ENCODE measurements around the gene PALM3. TPM values are rescaled to one million over a fixed set of nuclear protein-coding genes. Genes with fewer than 3 reads are reported as not detected.

PALM3 gene
- total RNA-seq, 1 experiment from 2014 or later = 0.54 TPM

DNA sequence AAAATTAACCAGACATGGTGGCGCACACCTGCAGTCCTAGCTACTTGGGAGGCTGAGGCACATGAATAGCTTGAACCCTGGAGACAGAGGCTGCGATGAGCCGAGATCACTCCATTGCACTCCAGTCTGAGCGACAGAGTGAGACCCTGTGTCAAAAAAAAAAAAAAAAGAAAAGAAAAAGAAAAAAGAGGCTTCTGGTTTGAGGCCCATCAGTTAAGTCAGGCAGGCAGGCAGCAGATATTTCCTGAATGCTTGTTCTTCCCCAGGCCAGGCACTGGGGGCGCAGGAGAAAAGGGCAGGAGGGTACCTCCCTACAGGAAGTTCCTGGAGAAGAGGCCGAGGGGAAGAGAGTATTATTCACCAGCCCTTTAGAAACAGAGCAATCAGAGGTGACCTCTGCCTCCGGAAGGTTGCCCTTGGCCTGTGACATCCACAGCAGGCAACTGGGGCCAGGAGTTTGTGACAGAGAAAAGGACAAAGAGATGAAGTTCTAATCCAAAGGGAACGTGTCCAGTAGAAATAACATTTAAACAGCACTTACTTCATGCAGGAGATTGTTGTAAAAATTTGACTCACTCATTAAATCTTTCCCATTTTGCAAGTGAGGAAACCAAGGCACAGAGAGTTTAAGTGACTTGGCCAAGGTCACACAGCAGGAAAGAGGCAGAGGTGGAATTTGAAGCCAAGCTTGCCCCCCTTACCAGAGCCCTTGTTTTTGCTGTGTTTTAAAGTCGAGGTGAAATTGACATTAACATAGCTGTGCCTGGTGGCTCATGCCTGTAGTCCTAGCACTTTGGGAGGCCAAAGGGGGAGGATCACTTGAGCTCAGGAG is 38.3 kb downstream of the PALM3 start:
- intact Hi-C loops (cut with micrococcal nuclease; ENCODE audit: unreplicated experiment) = no loop called here
- TF ChIP-seq, protein P1, sequence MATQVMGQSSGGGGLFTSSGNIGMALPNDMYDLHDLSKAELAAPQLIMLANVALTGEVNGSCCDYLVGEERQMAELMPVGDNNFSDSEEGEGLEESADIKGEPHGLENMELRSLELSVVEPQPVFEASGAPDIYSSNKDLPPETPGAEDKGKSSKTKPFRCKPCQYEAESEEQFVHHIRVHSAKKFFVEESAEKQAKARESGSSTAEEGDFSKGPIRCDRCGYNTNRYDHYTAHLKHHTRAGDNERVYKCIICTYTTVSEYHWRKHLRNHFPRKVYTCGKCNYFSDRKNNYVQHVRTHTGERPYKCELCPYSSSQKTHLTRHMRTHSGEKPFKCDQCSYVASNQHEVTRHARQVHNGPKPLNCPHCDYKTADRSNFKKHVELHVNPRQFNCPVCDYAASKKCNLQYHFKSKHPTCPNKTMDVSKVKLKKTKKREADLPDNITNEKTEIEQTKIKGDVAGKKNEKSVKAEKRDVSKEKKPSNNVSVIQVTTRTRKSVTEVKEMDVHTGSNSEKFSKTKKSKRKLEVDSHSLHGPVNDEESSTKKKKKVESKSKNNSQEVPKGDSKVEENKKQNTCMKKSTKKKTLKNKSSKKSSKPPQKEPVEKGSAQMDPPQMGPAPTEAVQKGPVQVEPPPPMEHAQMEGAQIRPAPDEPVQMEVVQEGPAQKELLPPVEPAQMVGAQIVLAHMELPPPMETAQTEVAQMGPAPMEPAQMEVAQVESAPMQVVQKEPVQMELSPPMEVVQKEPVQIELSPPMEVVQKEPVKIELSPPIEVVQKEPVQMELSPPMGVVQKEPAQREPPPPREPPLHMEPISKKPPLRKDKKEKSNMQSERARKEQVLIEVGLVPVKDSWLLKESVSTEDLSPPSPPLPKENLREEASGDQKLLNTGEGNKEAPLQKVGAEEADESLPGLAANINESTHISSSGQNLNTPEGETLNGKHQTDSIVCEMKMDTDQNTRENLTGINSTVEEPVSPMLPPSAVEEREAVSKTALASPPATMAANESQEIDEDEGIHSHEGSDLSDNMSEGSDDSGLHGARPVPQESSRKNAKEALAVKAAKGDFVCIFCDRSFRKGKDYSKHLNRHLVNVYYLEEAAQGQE (IDR thresholded peaks at IDR 0.05; ENCODE audit: insufficient read depth in 1 of 2, low read depth in 2 of 2, low read length in 1 of 2) = no peak
- TF ChIP-seq, protein P2, sequence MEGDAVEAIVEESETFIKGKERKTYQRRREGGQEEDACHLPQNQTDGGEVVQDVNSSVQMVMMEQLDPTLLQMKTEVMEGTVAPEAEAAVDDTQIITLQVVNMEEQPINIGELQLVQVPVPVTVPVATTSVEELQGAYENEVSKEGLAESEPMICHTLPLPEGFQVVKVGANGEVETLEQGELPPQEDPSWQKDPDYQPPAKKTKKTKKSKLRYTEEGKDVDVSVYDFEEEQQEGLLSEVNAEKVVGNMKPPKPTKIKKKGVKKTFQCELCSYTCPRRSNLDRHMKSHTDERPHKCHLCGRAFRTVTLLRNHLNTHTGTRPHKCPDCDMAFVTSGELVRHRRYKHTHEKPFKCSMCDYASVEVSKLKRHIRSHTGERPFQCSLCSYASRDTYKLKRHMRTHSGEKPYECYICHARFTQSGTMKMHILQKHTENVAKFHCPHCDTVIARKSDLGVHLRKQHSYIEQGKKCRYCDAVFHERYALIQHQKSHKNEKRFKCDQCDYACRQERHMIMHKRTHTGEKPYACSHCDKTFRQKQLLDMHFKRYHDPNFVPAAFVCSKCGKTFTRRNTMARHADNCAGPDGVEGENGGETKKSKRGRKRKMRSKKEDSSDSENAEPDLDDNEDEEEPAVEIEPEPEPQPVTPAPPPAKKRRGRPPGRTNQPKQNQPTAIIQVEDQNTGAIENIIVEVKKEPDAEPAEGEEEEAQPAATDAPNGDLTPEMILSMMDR (IDR thresholded peaks at IDR 0.05) = peak; percentile 74
- H3K9me3 ChIP-seq (ENCODE audit: control insufficient read depth, insufficient read depth, low read depth, low read length) = no peaks in the 10 kb centered on the region
- DNase-seq (ENCODE audit: low read depth, low spot score) (no peak), ATAC-seq (peak; percentile 86)
- no peak overlapping the region for H3K4me3 ChIP-seq (ENCODE audit: low read depth in 2 of 2, low read length in 2 of 2)
- no TSS peak for BruUV-seq (replicated peaks)
- peaks cover 3% of the 10 kb centered on the region; the same call in 1 of the 2 replicates for H3K4me1 ChIP-seq (ENCODE audit: control insufficient read depth, insufficient read depth, low read length)
- CTCF ChIA-PET = interaction anchor here (0.6 kb wide), 1 partner anchor 62 kb away, joined by 16 read pairs; no protein-coding TSS in a partner anchor
- in situ Hi-C loops (cut with HindIII; ENCODE audit: low pct_unique_long_range_greater_than_20kb, low sequenced_read_pairs) = no loop called here
- peak overlapping the region; percentile 49; the same call in 1 of the 2 replicates for H3K27ac ChIP-seq (ENCODE audit: low read length)
- no peaks in the 10 kb centered on the region for H3K36me3 ChIP-seq (ENCODE audit: control insufficient read depth, insufficient read depth, low read length)
- H3K27me3 ChIP-seq (ENCODE audit: control insufficient read depth, insufficient read depth, low read length) = no peaks in the 10 kb centered on the region
- POLR2A ChIA-PET = no interaction called here

DNA sequence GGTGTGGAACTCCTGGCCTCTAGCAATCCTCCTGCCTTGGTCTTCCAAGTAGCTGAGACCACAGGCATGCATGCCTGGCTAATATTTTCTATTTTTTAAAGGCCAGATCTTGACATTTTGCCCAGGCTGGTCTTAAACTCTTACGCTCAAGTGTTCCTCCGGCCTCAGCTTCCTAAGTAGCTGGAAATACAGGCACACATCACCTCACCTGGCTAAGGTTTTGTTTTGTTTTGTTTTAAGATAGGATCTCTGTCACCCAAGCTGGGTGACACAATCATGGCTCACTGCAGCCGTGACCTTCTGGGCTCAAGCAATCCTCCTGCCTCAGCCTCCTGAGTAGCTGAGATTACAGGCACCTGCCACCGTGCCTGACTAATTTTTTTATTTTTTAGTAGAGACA is 39.4 kb downstream of the PALM3 start:
- DNase-seq (ENCODE audit: low read depth, low spot score) = no peak
- Histone ChIP-seq H3K27me3 (ENCODE audit: control insufficient read depth, insufficient read depth, low read length) (no peaks in the 10 kb centered on the region), H3K27ac (ENCODE audit: low read length) (no peak overlapping the region), H3K9me3 (ENCODE audit: control insufficient read depth, insufficient read depth, low read depth, low read length) (no peaks in the 10 kb centered on the region), H3K4me1 (ENCODE audit: control insufficient read depth, insufficient read depth, low read length) (peaks cover 3% of the 10 kb centered on the region; the same call in 1 of the 2 replicates), H3K36me3 (ENCODE audit: control insufficient read depth, insufficient read depth, low read length) (no peaks in the 10 kb centered on the region), H3K4me3 (ENCODE audit: low read depth in 2 of 2, low read length in 2 of 2) (no peak overlapping the region)
- ChIA-PET CTCF (no interaction called here), POLR2A (no interaction called here)
- BruUV-seq (replicated peaks) = no TSS peak
- TF ChIP-seq, protein P1 (IDR thresholded peaks at IDR 0.05; ENCODE audit: insufficient read depth in 1 of 2, low read depth in 2 of 2, low read length in 1 of 2) = no peak
- TF ChIP-seq POLR2AphosphoS5 (IDR thresholded peaks at IDR 0.05; ENCODE audit: low read depth, low read length) (no peak), SIN3A (IDR thresholded peaks at IDR 0.05; ENCODE audit: borderline replicate concordance, insufficient read depth, low read depth, low read length) (no peak), TCF7L2 (IDR thresholded peaks at IDR 0.05; ENCODE audit: low read depth, low read length) (no peak)
- TF ChIP-seq, protein P2 (IDR thresholded peaks at IDR 0.05) = no peak
- in situ Hi-C loops (cut with HindIII; ENCODE audit: low pct_unique_long_range_greater_than_20kb, low sequenced_read_pairs) = no loop called here
- intact Hi-C loops (cut with micrococcal nuclease; ENCODE audit: unreplicated experiment) = no loop called here
- no peak for ATAC-seq

Measured in Panc1 (cell line).